GM19452 (cell line): ENCODE measurements around the gene OSBPL2.

ENCODE experiments used
- ATAC-seq: cut with Tn5 transposase; IDR thresholded peaks from one replicate; pipeline ENCODE4 v1.9.1; 2021; ENCODE audit not compliant: unreplicated experiment

Gene OSBPL2

DNA sequence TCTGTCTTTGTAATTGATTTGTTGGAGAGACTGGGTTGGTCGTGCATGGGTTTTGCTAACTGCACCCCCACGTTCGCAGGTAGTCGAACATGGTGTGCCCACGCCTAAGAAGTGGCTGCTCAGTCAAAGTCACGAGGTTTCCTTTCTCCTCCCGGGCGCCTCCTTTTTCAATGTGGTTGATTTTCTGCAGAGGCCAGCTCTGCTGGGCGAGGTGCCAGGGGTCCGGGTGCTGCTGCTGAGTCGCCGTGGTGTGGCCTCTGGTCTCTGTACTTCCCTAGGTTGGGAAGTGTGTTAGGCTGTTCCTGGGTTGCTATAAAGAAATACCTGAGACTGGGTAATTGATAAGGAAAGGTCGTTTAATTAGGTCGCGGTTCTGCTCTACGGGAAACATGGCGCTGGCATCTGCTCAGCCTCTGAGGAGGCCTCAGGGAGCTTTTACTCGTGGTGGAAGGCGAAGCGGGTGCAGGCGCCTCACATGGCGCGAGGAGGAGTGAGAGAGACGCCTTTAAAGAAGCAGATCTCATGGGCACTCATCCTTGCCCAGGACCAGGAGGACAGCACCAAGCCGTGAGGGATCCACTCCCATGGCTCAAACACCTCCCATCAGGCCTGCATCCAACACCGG, 14.1 kb downstream of the OSBPL2 start:
- ATAC-seq: no peak

DNA sequence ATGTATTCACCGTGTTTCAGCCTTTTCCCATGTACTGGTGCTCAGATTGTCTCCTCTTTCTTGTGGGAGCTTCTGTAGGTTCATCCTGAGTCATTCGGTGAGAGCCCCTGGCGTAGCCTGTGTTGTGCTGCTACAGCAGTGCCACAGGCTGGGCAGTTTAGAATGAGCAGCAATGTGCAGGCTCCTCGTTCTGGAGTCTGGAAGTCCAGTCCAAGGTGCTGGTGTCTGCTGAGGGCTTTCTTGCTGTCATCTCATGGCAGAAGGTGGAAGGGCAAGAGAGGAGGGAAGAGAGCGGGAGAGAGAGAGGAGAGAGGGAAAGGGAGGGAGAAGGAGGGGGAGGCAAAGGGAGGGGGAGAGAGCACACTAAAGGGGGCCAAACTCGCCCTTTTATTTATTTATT, 15.1 kb downstream of the OSBPL2 start:
- ATAC-seq: no peak

DNA sequence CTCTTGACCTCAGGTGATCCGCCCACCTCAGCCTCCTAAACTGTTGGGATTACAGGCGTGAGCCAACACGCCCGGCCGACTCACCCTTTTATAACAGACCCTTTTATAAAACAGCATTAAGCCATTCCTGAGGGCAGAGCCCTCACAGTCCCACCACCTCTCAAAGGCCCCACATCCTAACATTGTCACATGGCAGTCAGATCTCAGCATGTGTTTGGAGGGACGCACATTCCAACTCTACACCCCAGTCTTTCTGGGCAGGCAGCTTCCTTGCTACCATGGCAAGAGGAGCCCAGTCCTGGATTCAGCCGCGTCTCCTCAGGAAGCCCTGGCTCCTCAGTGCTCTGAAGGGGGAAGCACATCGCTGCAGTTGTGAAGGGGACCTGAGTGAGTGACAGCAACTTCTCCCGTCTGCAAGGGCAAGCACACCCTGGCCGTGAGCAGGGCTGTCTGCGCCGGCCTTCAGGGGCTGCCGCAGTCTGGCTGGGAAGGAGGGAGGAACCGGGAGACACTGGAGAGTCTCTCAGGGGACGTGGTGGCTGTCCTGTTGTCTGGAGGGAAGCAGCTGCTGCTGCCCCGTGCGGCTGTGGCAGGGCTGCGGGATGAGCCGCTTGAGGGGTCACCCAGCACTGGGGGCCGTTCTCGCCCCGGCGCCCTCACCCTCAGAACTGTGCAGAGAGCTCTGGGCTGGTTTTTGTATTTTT, 15.9 kb downstream of the OSBPL2 start:
- ATAC-seq: no peak

DNA sequence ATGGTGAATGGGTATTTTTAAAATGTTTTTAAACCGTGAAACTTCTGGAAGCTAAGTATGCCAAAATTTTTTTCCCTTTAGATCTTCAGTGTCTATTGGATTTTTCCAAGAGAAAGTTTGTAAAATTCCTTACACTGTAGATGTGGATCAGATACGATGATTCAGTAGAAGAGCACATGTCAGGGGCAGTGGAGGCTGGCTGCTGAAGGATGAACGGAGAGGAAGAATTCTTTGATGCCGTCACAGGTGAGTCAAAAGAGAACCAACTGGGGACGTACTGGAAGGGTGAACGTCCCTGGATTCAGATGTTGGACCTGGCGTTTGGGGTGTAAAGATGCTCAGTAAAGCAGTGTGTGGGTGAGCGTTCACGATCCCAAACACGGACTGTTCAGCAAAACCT, 17.7 kb downstream of the OSBPL2 start:
- ATAC-seq: no peak

DNA sequence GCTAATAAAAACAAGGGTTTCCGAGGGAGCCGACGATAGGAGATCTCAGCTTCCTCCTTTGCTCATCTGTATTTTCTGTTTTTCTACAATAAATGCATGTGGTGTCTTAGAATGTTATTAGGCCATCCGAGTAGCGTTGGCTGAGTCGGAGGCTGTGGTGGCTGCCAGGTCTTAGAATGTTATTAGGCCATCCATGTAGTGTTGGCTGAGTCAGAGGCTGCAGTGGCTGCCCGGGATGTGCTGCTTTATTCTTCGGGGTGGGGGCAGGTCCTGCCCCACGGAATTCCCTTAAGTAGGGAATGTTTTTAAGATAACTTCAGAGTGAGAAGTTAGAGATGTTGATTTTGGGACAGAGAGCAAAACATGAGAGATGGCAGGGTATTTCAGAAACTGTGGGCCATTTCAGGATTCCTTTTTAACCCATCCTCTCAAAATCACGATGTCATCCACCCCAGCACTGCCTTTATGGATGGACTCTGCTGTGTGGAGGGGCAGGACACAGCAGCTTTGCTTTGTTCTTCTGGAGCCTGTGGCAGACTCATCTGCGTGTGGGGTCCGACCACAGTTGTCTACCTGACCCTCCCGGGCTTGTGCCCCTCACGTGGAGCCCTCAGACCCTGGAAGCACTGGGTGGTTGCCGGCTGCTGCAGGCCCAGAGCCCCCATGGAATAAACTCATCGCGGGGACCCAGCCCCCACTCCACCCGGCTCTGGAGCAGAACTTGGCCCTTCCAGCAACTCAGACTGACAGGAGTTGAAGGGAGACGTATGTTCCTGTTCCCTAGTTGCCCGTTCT, 20.4 kb downstream of the OSBPL2 start:
- ATAC-seq: no peak

DNA sequence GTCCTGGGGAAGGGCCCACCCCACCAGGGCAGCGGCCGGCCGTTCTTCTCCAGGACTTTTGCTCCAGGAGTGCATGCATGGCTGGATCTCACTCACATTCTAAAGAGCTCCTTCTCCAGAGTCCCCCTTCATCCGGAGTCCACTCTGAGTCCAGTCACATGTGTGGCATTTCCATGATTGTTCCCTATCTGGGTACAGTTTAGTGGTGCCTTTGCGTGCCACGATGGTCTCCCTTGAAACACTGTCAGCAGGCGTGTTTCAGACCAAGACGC, 20.9 kb downstream of the OSBPL2 start:
- no peak for ATAC-seq

DNA sequence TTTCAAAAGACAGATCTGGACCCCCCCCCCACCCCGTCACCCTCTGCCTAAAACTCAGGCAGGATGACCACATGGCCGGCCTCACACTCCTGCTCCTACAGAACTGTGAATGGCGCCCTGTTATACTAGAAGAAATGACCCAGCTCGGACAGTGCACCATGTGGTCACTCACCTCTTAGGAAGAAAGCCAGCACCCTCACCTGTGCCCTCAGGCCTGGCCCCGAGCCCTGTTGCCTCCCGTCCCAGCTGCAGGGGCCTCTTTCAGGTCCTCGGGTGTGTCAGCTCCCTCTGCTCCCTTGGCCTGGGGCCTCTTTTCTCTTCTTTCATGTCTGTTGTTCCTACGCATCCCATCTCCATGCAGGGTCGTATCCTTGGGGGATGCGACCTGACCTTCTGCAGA, 23.7 kb downstream of the OSBPL2 start:
- no peak for ATAC-seq

DNA sequence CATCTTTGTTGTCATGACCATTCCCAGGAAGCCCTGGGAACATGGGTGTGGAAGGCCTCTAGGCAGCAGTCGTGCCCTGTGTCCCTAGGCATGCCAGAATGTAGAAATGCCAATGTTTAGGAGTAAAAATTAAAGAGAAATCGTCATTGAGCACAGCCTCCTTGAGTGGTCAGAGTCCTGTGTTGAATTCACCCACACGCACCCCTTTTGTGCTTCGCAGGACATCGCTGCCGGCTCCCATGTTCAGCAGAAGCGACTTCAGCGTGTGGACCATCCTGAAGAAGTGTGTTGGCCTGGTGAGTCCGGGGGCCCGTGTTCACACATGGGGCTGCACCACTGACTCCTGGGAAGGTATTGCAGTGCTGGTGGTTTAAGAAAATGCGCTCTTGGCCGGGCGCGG, 25.1 kb downstream of the OSBPL2 start:
- no peak for ATAC-seq

DNA sequence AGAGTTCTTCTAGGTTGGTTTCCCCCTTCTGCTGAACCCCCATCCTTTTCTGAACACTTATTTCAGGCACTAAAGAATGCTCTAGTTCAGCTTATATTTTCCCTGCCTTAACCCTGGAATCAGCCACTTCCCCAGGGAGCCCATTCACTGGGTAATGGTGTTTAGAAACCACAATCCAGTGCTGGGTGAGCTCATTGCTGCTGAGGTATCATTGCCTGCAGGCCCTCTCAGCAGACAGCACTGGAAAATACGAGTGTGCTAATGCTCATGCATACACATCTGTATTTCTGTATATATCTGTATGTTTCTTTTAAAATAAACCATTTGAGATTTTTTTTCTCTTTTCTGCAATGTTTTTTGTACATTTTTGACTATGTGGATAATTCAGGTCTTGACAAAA, 27.0 kb downstream of the OSBPL2 start:
- no peak for ATAC-seq

DNA sequence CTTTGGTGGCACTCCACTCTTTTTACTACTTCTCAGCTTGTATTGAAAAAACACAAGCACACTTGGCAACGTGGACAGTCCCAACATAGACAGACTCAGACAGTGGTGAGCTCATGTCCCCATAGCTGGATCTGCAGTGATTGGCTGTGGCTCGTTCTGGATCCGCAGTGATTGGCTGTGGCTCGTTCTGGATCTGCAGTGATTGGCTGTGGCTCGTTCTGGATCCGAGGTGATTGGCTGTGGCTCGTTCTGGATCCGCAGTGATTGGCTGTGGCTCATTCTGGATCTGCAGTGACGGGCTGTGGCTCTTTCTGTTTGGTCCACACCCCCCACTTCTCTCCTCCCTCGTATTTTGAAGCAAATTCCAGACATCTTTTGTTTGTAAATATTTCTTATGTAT, 28.0 kb downstream of the OSBPL2 start:
- ATAC-seq: no peak

DNA sequence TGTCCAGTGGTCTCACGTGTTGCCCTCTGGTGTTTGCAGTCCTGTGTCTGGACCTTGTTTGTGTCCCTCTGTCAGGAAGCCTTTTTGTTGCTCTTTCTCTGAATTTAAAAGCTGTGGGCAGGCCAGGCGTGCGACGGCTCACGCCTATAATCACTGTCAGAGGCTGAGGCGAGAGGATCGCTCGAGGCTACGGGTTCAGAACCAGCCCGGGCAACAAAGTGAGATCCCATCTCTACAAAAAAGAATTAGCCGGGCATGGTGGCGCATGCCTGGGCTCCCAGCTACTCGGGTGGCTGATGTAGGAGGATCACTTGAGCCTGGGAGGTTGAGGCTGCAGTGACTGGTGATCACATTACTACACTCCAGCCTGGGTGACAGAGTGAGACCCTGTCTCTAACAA, 28.5 kb downstream of the OSBPL2 start:
- ATAC-seq: no peak

DNA sequence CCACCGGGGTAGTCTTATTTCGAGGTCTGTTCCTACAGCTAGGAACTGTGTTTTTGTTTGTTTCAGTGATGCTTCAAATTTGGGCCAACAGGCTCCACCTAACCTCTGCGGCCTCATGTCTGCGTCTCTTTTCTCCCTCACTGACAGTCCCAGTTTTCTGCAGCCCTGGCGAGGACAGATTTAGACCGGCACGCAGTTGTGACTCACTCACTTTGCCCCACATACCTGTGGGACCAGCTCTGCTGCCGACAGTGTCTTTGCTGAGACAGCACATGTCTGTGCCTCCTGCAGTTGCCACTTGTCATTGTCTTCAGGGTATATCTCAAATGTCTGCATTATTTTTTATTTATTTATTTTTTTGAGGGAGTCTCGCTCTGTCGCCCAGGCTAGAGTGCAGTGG, 29.2 kb downstream of the OSBPL2 start:
- no peak for ATAC-seq

DNA sequence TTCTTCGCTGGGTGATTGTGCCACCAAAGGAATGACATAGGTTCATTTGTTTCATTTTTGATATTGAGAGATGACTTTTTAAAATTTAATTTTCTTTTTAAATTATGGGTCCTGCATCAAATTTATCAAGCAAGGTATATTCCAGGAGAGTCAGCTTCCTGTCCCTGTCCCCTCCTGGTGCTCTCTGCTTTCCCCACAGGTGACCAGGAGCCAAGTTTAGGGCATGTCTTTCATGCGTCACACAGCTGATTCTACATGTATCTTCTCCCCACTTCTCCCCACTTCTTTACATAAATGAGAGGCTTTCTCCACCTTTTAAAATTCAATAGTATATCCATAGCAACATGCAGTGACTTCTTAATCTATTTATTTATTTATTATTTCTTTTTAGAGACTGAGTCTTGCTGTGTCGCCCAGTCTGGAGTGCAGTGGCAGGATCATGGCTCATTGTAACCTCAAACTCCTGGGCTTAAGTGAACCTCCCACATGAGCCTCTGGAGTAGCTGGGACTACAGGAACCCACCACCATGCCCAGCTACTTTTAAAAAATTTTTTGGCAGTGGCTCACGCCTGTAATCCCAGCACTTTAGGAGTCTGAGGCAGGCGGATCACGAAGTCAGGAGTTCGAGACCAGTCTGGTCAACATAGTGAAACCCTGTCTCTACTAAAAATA, 30.0 kb downstream of the OSBPL2 start:
- no peak for ATAC-seq

DNA sequence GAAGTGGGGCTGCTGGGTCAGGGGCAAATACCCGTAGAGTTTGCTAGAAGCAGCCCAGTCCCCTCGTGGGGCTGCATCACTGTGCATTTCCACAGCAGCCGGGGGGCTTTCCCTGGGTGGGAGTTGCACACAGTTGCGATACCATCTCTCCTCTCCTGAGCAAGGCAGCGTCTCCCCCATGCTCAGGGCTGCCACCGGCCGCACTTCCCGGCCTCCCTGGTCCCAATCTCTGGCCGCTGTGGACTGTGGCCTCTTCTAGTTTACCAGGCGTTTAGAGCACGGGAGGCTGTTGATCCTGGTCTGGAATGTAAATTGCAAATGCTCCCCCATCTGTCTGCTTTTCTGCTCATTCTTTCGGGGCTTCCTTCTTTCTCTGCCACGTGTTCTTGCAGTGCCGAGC, 31.1 kb downstream of the OSBPL2 start:
- no peak for ATAC-seq

DNA sequence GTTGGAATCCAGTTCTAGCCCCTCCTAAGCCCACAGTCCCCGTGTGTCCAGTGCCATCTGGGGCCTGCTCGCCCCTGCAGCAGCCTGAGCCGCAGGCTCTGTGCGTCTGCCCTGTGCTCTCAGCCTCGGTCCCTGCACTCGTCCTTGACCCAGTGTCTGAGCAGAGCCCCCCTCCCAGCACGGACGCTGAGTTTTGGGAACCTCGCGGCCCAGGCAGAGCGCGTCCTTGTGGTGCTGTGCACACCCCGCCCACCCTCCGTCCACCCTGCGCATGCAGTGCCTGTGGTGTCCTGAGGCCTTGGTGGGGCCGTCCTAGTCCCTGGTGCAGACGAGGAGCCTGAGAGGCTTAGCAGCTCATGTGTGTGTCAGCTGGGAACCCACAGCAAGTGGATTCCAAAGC, 31.6 kb downstream of the OSBPL2 start:
- no peak for ATAC-seq

DNA sequence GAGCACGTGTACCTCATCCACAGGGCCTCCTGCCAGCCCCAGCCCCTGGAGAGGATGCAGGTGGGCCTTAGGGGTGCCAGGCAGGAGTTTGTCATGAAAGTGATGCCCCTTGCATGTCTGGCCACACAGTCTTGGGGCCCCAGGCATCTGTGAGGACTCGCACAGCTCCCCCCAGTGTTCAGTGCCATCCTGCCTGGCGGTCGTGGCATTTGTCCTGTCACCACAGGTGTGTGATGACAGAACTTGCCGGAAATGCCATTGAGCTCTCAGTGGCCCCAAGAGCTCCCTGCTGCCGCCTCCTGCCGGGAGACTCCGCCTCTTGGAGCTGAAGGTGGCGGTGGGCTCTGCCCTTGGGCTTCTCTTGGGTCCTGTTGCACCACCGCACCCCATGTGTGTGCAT, 33.9 kb downstream of the OSBPL2 start:
- no peak for ATAC-seq

DNA sequence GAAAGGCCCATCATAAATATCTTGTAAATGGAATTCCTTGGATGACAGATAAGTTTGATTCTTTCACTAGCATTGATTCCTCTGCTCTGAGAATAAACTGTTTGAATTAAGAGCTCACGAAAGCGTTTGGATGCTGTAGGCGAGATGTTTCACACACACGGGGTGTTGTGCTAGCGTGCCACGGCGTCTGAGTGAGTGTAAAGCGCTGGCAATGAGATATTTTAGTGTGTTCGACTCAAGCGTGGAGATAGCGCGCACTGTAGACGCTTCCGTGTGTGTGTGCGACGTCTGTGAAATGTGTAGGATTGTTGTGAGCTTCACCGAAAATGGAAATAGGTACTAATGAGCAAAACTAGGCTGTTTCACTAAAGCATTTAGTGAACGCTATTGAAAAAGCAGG, 35.1 kb downstream of the OSBPL2 start:
- ATAC-seq: no peak

DNA sequence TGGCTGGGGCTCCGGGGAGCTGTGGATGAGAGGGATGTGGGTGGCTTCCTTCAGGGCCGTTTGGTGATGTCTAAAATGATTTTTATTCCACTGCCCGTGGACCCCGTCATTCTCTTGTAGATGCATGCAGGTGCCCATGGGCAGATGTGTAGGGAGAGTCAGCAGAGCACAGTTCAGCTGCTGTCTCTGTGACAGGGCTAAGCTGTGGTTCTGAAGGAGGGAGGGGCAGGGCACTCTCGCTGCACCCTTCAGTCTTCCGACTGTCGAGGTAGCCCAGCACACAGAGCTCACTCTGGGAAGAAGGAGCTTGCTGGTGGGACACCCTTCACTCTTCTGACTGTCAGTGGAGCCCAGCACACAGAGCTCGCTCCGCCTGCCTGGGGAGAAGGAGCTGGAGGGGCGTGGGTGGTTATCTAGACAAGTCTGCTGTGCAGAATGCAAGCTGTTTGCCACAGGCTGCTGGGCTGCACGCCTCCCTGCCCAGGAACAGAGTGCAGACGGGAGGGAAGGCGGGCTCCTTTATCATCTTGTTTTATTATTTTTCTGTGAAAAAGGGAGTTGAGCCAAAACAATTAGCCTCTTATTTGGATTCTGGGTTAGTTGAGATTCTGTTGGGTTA, 36.1 kb downstream of the OSBPL2 start:
- no peak for ATAC-seq

DNA sequence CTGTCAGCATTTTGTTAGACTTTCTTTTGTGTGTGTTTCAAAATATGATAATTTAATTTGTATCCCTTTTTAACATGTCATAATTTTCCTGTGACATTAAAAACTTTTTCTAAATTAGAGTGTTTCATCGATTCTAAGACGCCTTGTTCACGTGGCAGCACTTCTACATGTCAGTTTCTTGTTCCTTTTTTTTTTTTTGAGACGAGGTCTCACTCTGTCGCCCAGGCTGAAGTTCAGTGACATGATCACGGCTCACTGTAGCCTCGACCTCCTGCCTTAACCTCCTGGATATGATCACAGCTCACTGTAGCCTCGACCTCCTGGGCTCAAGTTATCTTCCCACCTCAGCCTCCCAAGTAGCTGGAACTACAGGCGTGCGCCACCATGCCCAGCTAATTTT, 36.9 kb downstream of the OSBPL2 start:
- ATAC-seq: no peak

DNA sequence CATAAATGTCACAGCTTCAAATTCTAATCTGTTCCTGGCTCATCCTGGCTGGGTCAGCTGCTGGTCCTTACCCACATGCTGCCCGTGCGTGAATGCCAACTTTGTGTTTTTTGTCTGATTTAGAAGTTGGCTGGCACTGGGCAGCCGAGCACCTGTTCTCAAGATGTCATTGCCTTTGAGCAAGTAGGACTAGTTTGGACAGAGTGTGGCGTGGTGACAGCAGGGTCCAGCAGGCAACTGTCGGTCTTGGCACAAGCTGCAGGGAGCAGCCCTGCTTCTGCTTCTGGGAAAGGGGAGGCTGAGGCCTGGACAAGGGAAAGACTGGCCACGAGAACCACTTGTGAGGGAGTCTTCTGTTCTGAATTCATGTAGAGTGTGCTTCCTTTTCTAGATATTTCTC, 38.1 kb downstream of the OSBPL2 start:
- no peak for ATAC-seq

DNA sequence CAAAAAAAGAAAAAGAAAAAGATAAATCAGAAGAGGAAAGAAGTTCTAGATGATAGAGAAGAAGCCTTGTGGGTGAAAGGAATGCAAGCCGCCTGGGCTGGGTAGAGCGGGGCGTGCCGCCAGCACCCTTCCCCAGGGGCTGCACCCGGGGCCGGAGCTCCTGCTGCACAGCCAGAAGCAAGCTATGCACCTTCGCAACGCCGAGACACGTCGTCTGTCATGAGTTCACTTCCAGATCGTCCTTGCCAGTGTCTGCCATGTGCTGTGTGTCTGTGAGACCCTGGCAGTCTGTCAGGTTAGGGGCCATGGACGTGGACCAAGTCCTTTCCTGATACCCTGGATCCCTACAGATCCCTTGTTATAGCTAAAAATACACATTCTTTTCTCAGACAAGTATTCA, 38.9 kb downstream of the OSBPL2 start:
- ATAC-seq: no peak

DNA sequence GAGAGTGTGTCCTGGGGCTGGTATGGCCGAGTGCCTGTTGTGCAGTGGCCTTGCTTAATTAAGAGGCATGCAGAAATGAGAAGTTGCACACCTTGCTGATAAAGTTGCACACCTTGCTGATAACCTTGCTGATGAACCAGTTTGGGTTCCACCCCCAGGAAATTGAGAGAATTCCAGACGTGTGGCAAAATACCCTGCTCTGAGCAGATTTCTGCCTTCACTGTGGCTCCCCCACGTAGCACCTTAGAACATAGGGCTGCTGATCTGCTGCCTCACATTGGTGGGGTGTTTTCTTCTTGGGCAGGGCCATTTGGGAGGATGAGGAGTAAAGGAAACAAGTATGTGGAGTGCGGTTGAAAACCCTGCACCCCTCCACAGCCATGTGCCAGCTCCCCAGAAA, 42.0 kb downstream of the OSBPL2 start:
- ATAC-seq: no peak
